GM19324 (cell line): ENCODE measurements around the gene ZNF154.
"Not testable (repeated sequence)": the region's sequence is repeated elsewhere in the genome, so short reads cannot be mapped to it uniquely, and the experiment has no call there.

ENCODE experiments used
- ATAC-seq: cut with Tn5 transposase; IDR thresholded peaks from one replicate; pipeline ENCODE4 v1.9.1; 2021; ENCODE audit warnings: mild to moderate bottlenecking, moderate library complexity; ENCODE audit not compliant: unreplicated experiment, low FRiP score

ZNF154 gene

DNA sequence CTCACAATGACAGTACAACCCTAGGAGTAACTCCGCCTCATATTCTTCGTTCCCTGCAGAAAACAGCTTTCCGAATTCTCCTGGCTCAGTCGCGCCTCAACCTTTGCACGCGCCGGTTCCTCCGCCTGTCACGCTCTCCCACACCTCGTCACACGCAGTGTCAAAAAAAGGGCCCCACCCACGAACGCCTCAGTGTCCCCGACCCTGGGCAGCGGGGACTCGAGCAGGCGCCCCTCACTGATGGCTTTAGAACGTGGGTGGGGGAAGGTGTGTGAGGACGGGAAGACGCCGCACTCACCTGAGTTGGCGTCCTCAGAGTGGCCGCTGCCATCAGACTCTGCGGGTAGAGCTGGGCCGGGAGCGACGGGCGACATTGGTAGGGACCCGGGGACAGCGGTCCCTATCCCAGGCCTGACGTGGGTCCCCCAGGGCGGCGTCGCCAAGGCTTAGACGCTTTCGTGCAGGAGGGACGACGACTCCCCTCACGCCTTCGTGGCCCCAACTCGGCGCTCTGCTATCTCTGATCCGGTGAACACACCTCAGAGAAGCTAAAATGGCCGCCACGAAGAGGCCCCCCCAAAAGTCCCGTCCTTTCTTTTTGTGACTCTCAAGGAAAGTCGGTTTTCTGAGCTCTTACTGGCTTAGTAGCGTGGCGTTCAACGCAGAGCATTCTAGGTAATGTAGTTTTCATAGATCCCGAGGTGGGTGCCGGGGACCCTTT lies at the start of gene ZNF154:
TSS of gene ZNF154 (minus strand) at position 564 of the 721 bp plus-strand sequence. CDS start at position 331, 233 bp downstream.
- ATAC-seq = no peak

DNA sequence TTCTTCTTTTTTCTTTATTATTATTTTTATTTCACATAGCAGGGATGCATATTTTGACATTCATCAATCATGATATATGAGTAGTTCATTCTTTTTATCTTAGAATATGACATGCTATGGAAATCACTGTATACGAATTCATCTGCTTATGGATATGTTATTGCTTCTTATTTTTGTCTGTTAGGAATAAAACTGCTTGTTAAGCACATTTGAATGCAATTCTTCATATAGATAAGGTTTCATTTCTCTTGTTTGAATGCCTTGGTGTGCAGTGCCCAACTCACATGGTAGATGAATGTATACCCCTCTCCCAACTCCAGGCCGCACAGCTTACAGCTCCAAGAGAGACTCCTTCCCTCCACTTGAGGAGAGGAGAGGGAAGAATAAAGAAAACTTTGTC lies 48.9 kb upstream of the ZNF154 start:
- ATAC-seq = no peak

DNA sequence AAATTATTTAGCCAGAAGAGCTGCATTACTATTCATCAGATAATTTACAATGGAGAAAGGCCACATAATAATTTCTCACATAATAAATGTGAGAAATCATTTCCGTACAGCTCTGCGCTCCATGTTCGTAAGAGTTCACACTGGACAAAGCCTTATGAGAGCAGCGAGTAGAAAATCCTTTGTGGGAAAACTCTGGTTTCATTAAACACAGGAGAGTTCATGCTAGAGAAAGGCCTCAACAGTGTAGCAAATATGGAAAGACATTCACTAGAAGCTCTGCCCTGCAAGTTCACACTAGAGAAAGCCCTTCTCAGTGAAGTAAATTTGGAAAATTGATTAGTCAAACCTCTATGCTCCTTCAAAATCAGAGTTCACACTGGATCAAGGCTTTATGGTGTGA lies 46.0 kb upstream of the ZNF154 start:
- no peak for ATAC-seq

DNA sequence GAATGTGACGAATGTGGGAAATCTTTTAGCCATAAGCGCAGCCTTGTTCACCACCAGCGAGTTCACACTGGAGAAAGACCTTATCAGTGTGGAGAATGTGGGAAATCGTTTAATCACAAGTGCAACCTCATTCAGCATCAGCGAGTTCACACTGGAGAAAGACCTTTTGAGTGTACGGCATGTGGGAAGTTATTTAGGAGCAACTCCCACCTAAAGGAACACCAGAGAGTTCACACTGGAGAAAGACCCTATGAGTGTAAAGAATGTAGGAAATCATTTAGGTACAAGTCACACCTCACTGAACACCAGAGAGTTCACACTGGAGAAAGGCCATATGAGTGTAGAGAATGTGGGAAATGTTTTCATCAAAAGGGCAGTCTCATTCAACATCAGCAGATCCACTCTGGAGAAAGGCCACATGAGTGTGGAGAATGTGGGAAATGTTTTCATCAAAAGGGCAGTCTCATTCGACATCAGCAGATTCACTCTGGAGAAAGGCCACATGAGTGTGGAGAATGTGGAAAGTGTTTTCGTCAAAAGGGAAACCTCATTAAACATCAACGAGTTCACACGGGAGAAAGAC lies 45.2 kb upstream of the ZNF154 start:
- ATAC-seq = no peak

- no peak for ATAC-seq
These were observed 39.0 kb upstream of the ZNF154 start for GRCh38 chr19:57748029-57748428.

- no peak for ATAC-seq
These were observed 38.4 kb upstream of the ZNF154 start for GRCh38 chr19:57747472-57747807.

DNA sequence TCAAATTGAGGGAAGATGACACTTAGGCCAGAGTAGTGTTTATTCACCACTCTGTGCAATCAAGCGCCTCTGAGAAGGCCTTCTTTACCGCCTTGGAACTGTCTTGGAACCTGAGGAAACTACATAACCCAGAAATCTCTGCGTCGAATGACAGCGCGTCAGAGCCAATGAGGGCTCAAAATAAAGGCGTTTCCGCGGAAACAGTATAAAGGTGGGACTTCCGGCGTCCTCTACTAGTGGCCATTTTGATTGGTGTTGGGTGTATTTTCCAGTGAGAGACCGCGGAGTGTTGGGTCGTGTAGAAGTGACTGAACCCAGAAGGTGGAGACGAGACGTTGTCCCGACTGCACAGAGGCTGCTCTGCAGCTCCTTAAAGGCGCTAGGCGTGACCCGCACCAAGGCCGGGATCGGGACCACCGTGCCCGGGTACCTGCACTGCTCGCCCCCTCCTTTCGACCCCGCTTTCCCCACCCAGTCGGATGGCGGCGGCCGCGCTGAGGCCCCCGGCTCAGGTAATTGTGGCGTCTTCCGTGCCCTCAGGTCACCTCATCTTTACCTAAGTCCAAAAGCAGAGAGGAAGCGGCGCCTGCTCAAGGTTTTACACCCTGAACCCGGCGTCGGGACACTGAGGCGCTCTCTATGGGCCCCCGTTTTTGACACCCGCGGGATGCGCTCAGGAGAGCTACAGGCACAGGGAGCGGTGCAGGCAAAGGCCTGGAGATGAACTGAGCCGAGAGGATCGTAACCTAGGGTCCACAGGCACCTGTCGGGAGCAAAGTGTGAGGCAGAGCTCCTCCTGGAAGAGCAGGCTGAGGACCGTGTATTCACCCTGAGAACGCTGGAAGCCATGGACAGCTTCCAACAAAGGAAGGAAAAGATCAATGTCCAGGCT lies 37.8 kb upstream of the ZNF154 start, which contains the start of gene ZNF776:
TSS of gene ZNF776 (plus strand) at position 236 of the 892 bp plus-strand sequence. CDS start at position 480, 244 bp downstream.
- peak; percentile 85 for ATAC-seq

DNA sequence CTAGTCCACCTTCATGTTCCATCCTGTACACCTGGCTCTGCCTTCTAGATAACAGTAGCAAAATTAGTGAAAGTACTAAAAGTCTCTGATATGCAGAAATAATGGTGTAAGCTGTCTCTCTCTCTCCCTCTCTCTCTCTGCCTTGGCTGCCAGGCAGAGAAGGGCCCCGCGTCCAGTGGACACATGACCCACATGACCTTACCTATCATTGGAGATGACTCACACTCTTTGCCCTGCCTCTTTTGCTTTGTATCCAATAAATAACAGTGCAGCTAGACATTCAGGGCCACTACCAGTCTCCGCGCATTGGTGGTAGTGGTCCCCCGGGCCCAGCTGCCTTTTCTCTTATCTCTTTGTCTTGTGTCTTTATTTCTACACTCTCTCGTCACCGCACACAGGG lies 29.8 kb upstream of the ZNF154 start:
- ATAC-seq = not testable (repeated sequence)

- not testable (repeated sequence) for ATAC-seq
These were observed 29.3 kb upstream of the ZNF154 start for GRCh38 chr19:57738320-57738719.

DNA sequence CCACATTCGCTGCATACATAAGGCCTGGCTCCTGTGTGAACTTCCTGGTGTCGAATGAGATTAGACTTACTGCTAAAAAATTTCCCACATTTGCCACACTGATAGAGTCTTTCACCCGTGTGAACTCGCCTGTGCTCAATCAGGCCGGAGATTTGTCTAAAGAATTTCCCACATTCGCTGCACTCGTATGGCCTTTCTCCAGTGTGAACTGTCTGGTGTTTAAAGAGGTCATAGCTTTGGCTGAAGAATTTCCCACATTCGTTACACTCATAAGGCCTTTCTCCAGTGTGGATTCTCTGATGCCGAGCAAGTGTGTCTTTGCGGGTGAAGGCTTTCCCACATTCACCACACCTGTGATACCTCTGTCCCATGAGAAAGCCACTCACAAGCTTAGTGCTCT lies 11.9 kb upstream of the ZNF154 start:
- no peak for ATAC-seq

GRCh38 chr19:57719901-57720519 lies 11.0 kb upstream of the ZNF154 start:
- no peak for ATAC-seq

DNA sequence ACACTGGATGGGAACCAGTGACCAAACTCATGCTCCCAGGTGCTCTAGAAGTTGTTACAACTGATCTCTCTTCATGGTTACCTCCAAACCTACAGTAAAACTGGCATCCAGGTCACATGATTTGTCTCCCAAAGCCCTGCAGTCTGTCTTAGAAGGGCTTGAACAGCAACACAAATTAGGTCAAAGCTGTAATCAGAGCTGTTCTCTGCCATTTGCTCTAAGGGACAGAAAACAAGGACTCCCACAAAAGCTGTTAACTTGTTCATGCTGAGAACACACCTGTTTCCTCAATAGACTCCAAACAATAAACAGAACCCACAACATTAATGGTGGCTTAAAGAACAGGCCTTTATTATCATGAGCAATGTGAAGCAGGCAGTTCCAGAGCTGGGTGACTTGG lies 10.4 kb upstream of the ZNF154 start:
- ATAC-seq = no peak

GRCh38 chr19:57712222-57712621 lies 3.2 kb upstream of the ZNF154 start:
- no peak for ATAC-seq

DNA sequence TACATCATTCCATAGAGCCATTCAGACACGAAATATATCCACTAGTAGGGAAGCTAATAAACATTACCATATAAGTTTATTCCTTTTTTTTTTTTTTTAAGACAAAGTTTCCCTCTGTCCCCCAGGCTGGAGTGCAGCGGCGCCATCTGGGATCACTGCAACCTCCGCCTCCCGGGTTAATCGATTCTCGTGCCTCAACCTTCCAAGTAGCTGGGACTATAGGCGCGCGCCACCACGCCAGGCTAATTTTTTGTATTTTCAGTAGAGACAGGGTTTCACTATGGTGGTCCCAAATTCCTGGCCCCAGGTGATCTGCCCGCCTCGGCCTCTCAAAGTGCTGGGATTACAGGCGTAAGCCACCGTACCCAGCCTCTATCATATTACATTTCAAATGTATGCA lies 612 bp upstream of the ZNF154 start:
- no peak for ATAC-seq

DNA sequence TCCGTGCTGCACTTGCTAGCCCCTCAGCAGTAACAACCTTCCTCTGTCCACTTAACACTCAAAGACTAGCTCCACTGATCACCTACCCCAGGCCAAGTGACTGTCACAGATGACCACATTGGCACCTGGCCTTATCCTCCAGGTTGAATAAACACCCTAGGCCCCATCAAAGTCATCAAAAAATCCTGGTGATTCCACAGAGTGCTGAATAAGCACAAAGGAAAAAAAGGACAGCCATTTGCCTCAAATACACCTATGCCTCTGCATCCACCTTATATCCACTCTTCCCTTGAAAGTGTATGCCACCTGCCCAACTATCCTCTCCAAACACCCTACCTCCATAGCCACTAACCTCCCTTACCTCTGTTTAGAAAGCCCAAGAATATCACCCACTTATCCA lies 2.7 kb downstream of the ZNF154 start:
- no peak for ATAC-seq

- ATAC-seq = no peak
These were observed 7.4 kb downstream of the ZNF154 start for GRCh38 chr19:57701625-57702024.

DNA sequence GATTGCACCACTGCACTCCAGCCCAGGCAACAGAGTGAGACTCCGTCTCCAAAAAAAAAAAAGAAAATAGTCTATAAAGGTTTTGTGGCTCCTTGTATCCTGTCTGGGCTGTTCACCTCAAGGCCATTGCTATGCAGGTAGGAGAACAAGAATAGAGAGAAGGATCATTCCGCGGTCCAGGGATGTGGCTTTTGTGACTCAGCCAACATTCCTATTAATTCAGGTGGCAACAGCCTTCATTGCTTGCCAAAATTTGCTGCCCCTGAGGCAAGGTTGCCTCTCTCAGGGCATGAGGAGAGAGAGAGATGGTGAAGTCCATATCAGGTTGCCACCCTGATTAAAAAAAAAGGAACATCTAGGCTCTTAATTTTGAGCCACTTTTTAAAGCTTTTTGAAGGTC lies 19.3 kb downstream of the ZNF154 start:
- no peak for ATAC-seq

DNA sequence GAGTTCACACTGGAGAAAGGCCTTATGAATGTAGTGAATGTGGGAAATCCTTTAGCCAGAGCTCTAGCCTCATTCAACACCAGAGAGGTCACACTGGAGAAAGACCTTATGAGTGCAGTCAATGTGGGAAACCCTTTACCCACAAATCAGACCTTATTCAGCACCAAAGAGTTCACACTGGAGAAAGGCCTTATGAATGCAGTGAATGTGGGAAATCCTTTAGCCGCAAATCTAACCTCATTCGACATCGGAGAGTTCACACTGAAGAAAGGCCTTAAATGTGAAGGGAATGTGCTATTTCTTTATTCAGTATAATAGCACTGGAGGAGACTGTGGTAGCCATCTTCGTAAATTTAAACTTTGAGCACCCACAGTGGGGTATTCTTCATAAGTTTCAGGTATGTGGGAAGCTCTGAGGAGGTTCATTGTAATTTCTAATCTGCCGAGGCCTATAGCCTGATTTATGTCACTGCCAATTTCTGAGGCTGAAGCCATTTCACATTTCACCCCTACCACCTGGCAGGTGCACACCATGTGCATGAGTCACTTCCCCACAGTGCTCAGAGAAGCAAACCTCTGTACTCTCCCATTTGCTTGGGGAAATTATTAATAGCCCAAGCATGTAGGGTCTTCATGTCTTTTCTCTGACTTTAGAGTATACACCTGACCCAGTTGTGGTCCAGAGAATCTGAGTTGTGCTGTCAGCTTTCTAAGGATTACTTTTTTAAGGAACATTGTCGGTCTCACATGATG lies 20.8 kb downstream of the ZNF154 start:
- ATAC-seq = no peak

DNA sequence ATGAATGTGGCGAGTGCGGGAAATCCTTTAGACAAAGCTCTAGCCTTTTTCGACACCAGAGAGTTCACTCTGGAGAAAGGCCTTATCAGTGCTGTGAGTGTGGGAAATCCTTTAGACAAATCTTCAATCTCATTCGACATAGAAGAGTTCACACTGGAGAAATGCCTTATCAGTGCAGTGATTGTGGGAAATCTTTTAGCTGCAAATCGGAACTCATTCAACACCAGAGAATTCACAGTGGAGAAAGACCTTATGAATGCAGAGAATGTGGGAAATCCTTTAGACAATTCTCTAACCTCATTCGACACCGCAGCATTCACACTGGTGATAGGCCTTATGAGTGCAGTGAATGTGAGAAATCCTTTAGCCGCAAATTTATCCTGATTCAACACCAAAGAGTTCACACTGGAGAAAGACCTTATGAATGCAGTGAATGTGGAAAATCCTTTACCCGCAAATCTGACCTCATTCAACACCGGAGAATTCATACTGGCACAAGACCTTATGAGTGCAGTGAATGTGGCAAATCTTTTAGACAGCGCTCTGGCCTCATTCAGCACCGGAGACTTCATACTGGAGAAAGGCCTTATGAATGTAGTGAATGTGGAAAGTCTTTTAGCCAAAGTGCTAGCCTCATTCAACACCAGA lies 21.5 kb downstream of the ZNF154 start:
- no peak for ATAC-seq

GRCh38 chr19:57686727-57687126 lies 22.3 kb downstream of the ZNF154 start:
- no peak for ATAC-seq
